ENCODE data around the gene TBC1D22A.

DNA sequence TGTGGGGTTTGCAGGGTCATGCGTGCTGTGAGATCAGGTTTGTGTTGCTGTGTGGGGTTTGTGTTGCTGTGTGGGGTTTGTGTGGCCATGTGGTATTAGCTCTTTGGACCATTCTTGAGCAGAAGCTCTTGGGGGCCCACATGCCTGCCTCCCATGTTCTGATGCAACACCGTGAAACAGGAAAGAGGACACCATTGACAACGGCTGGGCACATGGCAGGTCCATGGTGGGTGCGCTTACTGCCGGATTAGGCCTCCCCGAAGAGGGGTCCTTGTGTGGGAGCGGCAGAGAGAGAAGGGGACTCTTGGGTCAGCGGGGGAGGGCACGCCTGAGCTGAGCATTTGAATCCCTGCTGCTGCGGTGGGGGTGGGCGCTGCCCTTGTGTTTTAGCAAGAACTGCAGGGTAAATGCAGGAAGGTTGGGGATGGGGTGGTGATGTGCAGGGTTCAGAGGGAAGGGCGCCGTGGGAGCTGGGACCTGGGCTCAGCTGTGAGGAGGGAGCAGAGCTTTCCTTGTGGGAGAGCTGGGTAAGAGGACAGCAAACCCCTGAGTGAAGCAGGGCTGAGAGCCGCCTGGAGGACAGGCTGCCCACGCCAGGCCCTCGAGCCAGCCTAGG is 361.5 kb downstream of the TBC1D22A start:
- TF ChIP-seq, protein P1, sequence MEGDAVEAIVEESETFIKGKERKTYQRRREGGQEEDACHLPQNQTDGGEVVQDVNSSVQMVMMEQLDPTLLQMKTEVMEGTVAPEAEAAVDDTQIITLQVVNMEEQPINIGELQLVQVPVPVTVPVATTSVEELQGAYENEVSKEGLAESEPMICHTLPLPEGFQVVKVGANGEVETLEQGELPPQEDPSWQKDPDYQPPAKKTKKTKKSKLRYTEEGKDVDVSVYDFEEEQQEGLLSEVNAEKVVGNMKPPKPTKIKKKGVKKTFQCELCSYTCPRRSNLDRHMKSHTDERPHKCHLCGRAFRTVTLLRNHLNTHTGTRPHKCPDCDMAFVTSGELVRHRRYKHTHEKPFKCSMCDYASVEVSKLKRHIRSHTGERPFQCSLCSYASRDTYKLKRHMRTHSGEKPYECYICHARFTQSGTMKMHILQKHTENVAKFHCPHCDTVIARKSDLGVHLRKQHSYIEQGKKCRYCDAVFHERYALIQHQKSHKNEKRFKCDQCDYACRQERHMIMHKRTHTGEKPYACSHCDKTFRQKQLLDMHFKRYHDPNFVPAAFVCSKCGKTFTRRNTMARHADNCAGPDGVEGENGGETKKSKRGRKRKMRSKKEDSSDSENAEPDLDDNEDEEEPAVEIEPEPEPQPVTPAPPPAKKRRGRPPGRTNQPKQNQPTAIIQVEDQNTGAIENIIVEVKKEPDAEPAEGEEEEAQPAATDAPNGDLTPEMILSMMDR (IDR thresholded peaks at IDR 0.05), result no peak
- TF ChIP-seq POLR2AphosphoS5 (IDR thresholded peaks at IDR 0.05), result no peak
- no peak for TF ChIP-seq EP300 (IDR thresholded peaks at IDR 0.05; ENCODE audit: low read depth)

All from transverse colon (tissue), 4 donors.